HL-60 (cell line): ENCODE data around the gene TFAP2E.

ENCODE experiments used
- DNase-seq, 2 experiments: peaks; one replicate each; pipeline ENCODE4 v3.0.0-alpha.2; 2010 to 2020; ENCODE audit warnings: low read depth in 1 of 2, low spot score in 1 of 2
- H3K27ac ChIP-seq: fragments of 250-450 bp; sonication (Bioruptor Pico); replicated peaks from 2 replicates; pipeline ENCODE4 v1.5.1; 2020; ENCODE audit warnings: mild to moderate bottlenecking, moderate library complexity
- H3K27me3 ChIP-seq: fragments of 250-450 bp; sonication (Bioruptor Pico); 2 replicates; pipeline ENCODE4 v1.5.1; 2021; ENCODE audit warnings: mild to moderate bottlenecking, moderate library complexity; ENCODE audit not compliant: insufficient read depth, poor library complexity, severe bottlenecking
- H3K4me3 ChIP-seq: replicated peaks from 2 replicates; pipeline ENCODE4 v1.5.1; 2011; ENCODE audit warnings: mild to moderate bottlenecking, control low read depth, low read length; ENCODE audit not compliant: insufficient read depth
- GABPA ChIP-seq: IDR thresholded peaks from 2 replicates; pipeline ENCODE4 v1.6.1; 2012; ENCODE audit warnings: low read depth
- POLR2AphosphoS5 ChIP-seq: IDR thresholded peaks from 2 replicates; pipeline ENCODE4 v1.6.1; 2012; ENCODE audit warnings: low read depth
- REST ChIP-seq: IDR thresholded peaks from 2 replicates; pipeline ENCODE4 v1.6.1; 2012; ENCODE audit warnings: low read depth; ENCODE audit not compliant: insufficient replicate concordance
- SPI1 ChIP-seq: IDR thresholded peaks from 2 replicates; pipeline ENCODE4 v1.6.1; 2012; ENCODE audit warnings: low read depth, mild to moderate bottlenecking, borderline replicate concordance
- TF ChIP-seq, protein P1 (sequence below): IDR thresholded peaks from one replicate; pipeline ENCODE4 v1.5.1; 2011; ENCODE audit warnings: low read length, control low read depth, inconsistent platforms; ENCODE audit not compliant: insufficient read depth

The TFAP2E gene

GRCh38 chr1:35605867-35606182, 32.7 kb downstream of the TFAP2E start:
- Histone ChIP-seq H3K4me3 (no peak overlapping the region), H3K27me3 (no peaks in the 10 kb centered on the region), H3K27ac (no peak overlapping the region)
- no peak for DNase-seq
- TF ChIP-seq POLR2AphosphoS5: no peak
- TF ChIP-seq REST: no peak
- TF ChIP-seq GABPA: no peak
- TF ChIP-seq SPI1: no peak
- TF ChIP-seq, protein P1, sequence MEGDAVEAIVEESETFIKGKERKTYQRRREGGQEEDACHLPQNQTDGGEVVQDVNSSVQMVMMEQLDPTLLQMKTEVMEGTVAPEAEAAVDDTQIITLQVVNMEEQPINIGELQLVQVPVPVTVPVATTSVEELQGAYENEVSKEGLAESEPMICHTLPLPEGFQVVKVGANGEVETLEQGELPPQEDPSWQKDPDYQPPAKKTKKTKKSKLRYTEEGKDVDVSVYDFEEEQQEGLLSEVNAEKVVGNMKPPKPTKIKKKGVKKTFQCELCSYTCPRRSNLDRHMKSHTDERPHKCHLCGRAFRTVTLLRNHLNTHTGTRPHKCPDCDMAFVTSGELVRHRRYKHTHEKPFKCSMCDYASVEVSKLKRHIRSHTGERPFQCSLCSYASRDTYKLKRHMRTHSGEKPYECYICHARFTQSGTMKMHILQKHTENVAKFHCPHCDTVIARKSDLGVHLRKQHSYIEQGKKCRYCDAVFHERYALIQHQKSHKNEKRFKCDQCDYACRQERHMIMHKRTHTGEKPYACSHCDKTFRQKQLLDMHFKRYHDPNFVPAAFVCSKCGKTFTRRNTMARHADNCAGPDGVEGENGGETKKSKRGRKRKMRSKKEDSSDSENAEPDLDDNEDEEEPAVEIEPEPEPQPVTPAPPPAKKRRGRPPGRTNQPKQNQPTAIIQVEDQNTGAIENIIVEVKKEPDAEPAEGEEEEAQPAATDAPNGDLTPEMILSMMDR: no peak

- Histone ChIP-seq H3K27ac (no peak overlapping the region), H3K27me3 (no peaks in the 10 kb centered on the region), H3K4me3 (no peak overlapping the region)
- no peak for DNase-seq
- TF ChIP-seq GABPA (no peak), POLR2AphosphoS5 (no peak), SPI1 (no peak), REST (no peak)
- TF ChIP-seq, protein P1: no peak
These were observed 38.5 kb downstream of the TFAP2E start for GRCh38 chr1:35611655-35612054.

GRCh38 chr1:35615440-35615839, 42.3 kb downstream of the TFAP2E start:
- Histone ChIP-seq H3K27ac (no peak overlapping the region), H3K27me3 (no peaks in the 10 kb centered on the region), H3K4me3 (no peak overlapping the region)
- TF ChIP-seq GABPA: no peak
- TF ChIP-seq SPI1: no peak
- TF ChIP-seq POLR2AphosphoS5: no peak
- no peak for TF ChIP-seq REST
- TF ChIP-seq, protein P1: no peak
- no peak for DNase-seq
